Hematopoietic multipotent progenitor cell (in vitro differentiated cells): ENCODE data around the gene PTBP3. TPM values are rescaled to one million over a fixed set of nuclear protein-coding genes. Genes with fewer than 3 reads are reported as not detected.

Experiments used
- DNase-seq, 3 donors: peaks; one replicate each; pipeline ENCODE4 v3.0.0-alpha.2; 2011 to 2015; ENCODE audit warnings: low read depth in 2 of 3, low spot score in 2 of 3
- small RNA-seq: library from RNA; depleted of rRNA; stranded (forward); fragments of <200 nt; gene quantifications from one replicate; pipeline ENCODE3, GENCODE V24; 2012
- total RNA-seq: library from RNA; depleted of rRNA; stranded (reverse); fragments of >200 nt; gene quantifications from one replicate; pipeline ENCODE4 v1.2.3, GENCODE V29; 2012

Gene PTBP3
- total RNA-seq, 1 donor = 34.5 TPM

- DNase-seq = peak in 2 of 3 donors; percentile 91 to 93
These were observed 159.0 kb downstream of the PTBP3 start for GRCh38 chr9:112174222-112174964.

DNA sequence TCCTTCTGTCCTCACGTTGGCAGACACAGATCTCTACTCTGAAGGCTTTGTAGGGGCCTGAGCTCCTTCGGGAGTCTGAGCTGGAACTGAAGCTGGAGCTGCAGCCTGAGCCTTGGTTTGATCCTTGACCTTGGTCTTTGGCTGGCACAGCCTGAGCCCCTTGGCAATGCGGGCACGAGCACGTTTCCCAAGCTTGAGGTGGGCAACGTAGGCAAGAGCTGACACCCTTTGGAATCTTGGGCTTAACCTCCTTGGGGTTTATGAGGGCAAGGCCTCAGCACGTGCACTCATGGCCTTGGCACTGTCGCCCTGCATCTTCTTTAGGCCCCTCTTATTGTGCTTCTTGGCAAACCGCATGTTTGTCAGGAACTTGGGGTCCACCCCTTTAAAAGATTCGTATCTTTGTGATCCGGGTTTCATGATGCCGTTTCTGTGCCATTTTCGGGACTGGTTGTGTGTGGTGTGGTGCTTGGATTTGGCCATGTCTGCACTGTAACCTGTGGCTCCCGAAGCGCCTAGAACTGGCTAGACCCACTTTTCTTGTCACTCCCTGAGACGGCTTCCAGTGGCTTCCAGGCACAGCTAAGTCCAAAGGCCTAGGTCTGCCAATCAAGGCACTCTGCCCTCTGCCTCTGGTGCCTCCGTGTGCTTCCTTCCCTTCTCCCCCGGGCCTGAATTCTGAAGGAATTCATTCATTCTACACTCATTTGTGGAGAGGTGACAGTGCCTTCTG lies 159.8 kb downstream of the PTBP3 start:
- DNase-seq = no peak

- no peak for DNase-seq
These were observed 162.5 kb downstream of the PTBP3 start for GRCh38 chr9:112170968-112171367.

DNA sequence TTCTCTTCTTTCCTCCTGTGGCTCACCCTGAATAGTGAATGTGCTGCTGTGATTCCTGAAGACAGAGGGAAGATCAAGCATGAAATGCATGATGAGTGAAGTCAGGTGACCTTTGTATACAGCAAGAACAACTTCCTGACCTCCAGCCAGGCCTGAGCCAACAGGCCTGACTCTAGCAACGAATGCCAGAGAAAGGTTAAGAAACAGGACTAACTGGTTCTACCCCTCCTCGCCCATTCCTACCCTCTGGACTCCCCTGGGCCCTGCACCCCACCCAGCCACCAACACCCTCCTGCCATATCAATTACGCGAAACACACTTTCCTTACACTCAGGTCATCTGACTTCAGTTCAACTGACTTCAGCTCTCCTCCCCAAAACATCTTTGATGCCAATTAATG lies 163.2 kb downstream of the PTBP3 start:
- no peak for DNase-seq

- no peak for DNase-seq
These were observed 164.1 kb downstream of the PTBP3 start for GRCh38 chr9:112169368-112169767.

- DNase-seq = no peak
These were observed 165.2 kb downstream of the PTBP3 start for GRCh38 chr9:112168197-112168596.

Small RNA genes lying within 50 kb of the gene (small RNA-seq; reads per million reads assigned to genes)
- gene RF00019 (not detected), gene RN7SL430P (not detected), gene RN7SL57P (not detected), gene RNA5SP295 (not detected)

Other genes with a start within 250 kb of the PTBP3 start
- gene SUSD1, start 158.3 kb downstream of the PTBP3 start, total RNA-seq = 27.2 TPM
- gene HSDL2, start 46.5 kb upstream of the PTBP3 start, total RNA-seq = 17.0 TPM
- gene KIAA1958, start 153.2 kb upstream of the PTBP3 start, total RNA-seq = 5.7 TPM